ENCODE measurements around the gene EPS8. TPM values are rescaled to one million over a fixed set of nuclear protein-coding genes. Genes with fewer than 3 reads are reported as not detected.

Gene EPS8
- polyA plus RNA-seq, 1 experiment = 69.9 TPM

GRCh38 chr12:15608406-15608805 is 180.8 kb downstream of the EPS8 start:
- Histone ChIP-seq H3K27me3 (ENCODE audit: control insufficient read depth, insufficient read depth, low read length) (no peaks in the 10 kb centered on the region), H3K9me3 (ENCODE audit: control insufficient read depth, insufficient read depth, low read length) (no peaks in the 10 kb centered on the region), H3K4me3 (ENCODE audit: low read depth, low read length) (no peak overlapping the region), H3K27ac (ENCODE audit: low read depth, low read length) (no peak overlapping the region)
- ChIA-PET POLR2A (no interaction called here), CTCF (no interaction called here)
- no peak for DNase-seq (ENCODE audit: low read depth, low spot score)
- TF ChIP-seq, protein P1, sequence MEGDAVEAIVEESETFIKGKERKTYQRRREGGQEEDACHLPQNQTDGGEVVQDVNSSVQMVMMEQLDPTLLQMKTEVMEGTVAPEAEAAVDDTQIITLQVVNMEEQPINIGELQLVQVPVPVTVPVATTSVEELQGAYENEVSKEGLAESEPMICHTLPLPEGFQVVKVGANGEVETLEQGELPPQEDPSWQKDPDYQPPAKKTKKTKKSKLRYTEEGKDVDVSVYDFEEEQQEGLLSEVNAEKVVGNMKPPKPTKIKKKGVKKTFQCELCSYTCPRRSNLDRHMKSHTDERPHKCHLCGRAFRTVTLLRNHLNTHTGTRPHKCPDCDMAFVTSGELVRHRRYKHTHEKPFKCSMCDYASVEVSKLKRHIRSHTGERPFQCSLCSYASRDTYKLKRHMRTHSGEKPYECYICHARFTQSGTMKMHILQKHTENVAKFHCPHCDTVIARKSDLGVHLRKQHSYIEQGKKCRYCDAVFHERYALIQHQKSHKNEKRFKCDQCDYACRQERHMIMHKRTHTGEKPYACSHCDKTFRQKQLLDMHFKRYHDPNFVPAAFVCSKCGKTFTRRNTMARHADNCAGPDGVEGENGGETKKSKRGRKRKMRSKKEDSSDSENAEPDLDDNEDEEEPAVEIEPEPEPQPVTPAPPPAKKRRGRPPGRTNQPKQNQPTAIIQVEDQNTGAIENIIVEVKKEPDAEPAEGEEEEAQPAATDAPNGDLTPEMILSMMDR (IDR thresholded peaks at IDR 0.05; ENCODE audit: low read depth, low read length) = no peak

DNA sequence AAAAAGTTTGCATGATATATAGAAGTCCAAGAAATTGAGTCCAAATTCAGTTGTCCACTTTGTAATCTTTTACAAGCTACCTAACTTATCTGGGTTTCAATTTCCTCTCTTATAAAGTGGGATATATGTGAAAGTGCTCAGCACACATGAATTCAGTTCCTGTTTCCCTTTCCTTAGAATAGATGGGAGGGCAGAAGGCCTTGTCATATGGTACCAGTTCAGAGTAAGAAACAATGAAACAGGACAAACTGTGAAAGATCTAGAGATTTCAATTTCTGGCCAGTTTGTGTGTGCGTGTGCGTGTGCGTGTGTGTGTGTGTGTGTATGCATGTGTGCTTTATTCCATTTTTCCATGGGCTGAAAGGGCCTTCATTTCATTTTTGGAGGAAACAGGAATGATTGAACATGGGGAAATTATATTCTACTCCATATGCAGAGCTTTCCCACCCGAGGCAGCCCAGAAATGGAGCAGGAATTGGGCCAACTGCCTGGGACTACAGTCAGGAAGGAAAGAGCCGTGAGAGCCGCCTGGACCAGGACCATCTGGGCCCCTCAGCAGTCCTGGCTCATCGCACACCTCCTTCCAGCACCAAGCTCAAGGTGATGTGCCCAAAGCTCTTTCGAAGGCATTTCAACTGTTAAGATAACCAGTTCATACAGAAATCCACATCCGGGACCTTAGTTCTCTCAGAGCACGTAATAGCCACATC is 183.2 kb downstream of the EPS8 start:
- H3K27ac ChIP-seq (ENCODE audit: low read depth, low read length) = no peak overlapping the region
- ChIA-PET CTCF (interaction anchor here (1.1 kb wide), 1 partner anchor 21 kb away, joined by 4 read pairs; no protein-coding TSS in a partner anchor), POLR2A (no interaction called here)
- no peak overlapping the region for H3K4me3 ChIP-seq (ENCODE audit: low read depth, low read length)
- DNase-seq (ENCODE audit: low read depth, low spot score) = no peak
- H3K9me3 ChIP-seq (ENCODE audit: control insufficient read depth, insufficient read depth, low read length) = no peaks in the 10 kb centered on the region
- H3K27me3 ChIP-seq (ENCODE audit: control insufficient read depth, insufficient read depth, low read length) = no peaks in the 10 kb centered on the region
- TF ChIP-seq, protein P1 (IDR thresholded peaks at IDR 0.05; ENCODE audit: low read depth, low read length) = no peak

GRCh38 chr12:15603474-15604085 is 185.6 kb downstream of the EPS8 start:
- Histone ChIP-seq H3K4me3 (ENCODE audit: low read depth, low read length) (no peak overlapping the region), H3K27ac (ENCODE audit: low read depth, low read length) (peak overlapping the region; percentile 12), H3K27me3 (ENCODE audit: control insufficient read depth, insufficient read depth, low read length) (no peaks in the 10 kb centered on the region), H3K9me3 (ENCODE audit: control insufficient read depth, insufficient read depth, low read length) (no peaks in the 10 kb centered on the region)
- DNase-seq (ENCODE audit: low read depth, low spot score) = no peak
- CTCF ChIA-PET = interaction anchor here (0.9 to 1.2 kb wide), 2 partner anchors 14 to 18 kb away, joined by 4 to 7 read pairs; no protein-coding TSS in a partner anchor
- TF ChIP-seq, protein P1 (IDR thresholded peaks at IDR 0.05; ENCODE audit: low read depth, low read length) = no peak
- POLR2A ChIA-PET = no interaction called here

- POLR2A ChIA-PET = no interaction called here
- no peaks in the 10 kb centered on the region for H3K27me3 ChIP-seq (ENCODE audit: control insufficient read depth, insufficient read depth, low read length)
- H3K9me3 ChIP-seq (ENCODE audit: control insufficient read depth, insufficient read depth, low read length) = no peaks in the 10 kb centered on the region
- CTCF ChIA-PET = interaction anchor here (0.9 to 1.2 kb wide), 2 partner anchors 12 to 17 kb away, joined by 4 to 7 read pairs; no protein-coding TSS in a partner anchor
- no peak overlapping the region for H3K27ac ChIP-seq (ENCODE audit: low read depth, low read length)
- no peak for DNase-seq (ENCODE audit: low read depth, low spot score)
- H3K4me3 ChIP-seq (ENCODE audit: low read depth, low read length) = no peak overlapping the region
- TF ChIP-seq, protein P1 (IDR thresholded peaks at IDR 0.05; ENCODE audit: low read depth, low read length) = no peak
These were observed 187.0 kb downstream of the EPS8 start for GRCh38 chr12:15602051-15602672.
